ENCODE data around the gene B3GALNT2. TPM values are rescaled to one million over a fixed set of nuclear protein-coding genes. Genes with fewer than 3 reads are reported as not detected.

Gene B3GALNT2
- total RNA-seq, 2 experiments from 2014 or later: 10.6 to 10.7 TPM

DNA sequence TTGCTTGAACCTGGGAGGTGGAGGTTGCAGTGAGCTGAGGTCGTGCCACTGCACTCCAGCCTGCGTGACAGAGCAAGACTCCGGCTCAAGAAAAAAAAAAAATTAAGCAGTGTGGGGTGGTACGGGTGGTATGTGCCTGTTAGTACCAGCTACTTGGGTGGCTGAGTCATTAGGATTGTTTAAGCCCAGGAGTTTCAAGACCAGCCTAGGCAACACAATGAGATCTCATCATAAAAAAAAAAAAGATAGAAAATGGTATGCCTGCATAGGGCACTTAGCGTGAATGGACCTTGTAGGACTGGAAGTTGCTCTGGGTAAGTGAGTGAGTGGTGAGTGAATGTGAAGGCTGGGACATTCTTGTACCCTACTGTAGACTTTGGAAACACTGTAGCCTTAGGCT is 100.1 kb downstream of the B3GALNT2 start:
- DNase-seq: no peak
- Mint-ChIP-seq H3K4me3 (no peak overlapping the region), H3K4me1 (peaks cover 1% of the 10 kb centered on the region), H3K27me3 (no peaks in the 10 kb centered on the region), H3K9me3 (no peaks in the 10 kb centered on the region), H3K27ac (no peak overlapping the region), H3K36me3 (peaks cover 5% of the 10 kb centered on the region)
- POLR2A ChIA-PET: no interaction called here
- no peak for ATAC-seq (ENCODE audit: low read depth)

DNA sequence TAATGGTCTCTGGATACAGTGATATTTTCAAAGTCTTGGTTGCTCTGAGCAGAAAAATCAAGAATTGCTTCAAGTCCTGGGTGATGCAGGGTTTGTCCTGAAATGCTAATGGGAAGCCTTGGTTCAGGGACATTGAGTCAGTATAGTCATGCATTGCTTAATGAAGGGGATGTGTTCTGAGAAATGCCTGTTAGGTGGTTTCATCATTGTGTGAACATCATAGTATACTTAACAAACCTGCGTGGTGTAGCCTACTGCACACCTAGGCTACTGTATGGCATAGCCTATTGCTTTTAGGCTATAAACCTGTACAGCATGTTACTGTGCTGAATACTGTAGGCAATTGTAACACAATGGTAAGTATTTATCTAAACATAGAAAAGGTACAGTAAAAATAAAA is 100.7 kb downstream of the B3GALNT2 start:
- Mint-ChIP-seq H3K4me3 (no peak overlapping the region), H3K27me3 (no peaks in the 10 kb centered on the region), H3K9me3 (no peaks in the 10 kb centered on the region), H3K36me3 (peaks cover 5% of the 10 kb centered on the region), H3K27ac (no peak overlapping the region), H3K4me1 (peaks cover 1% of the 10 kb centered on the region)
- ATAC-seq (ENCODE audit: low read depth) (no peak), DNase-seq (no peak)
- POLR2A ChIA-PET: no interaction called here

DNA sequence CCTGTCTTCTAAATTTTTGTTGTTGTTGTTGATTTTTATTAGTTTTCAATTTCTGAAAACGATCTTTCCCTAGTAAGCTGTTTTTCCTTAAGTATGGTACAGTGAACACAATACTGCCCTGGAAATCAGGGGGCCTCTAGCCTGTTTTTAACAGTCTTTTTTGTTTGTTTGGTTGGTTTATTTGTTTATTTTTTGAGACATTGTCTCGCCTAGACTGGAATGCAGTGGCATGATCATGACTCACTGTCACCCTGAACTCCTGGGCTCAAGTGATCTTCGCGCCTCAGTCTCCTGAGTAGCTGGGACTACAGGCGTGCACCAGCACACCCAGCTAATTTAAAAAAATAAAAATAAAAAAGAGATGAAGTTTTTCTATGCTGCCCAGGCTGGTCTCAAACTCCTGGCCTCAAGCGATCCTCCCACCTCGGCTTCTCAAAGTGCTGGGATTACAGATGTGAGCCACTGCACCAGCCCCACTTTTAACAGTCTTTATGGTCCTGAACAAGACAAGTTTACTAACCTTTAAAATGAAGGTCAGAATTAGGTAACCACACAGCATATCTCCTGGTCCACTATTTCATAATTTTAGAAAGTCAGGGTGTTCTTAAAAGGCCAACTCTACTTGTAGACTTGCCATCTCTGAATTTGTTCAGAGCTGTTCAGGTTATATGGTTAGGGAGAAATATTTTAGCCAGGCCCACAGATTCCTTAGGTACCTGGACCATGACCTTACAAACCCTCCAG is 101.6 kb downstream of the B3GALNT2 start:
- Mint-ChIP-seq H3K36me3 (peaks cover 5% of the 10 kb centered on the region), H3K27ac (no peak overlapping the region), H3K9me3 (no peaks in the 10 kb centered on the region), H3K4me1 (peaks cover 1% of the 10 kb centered on the region), H3K27me3 (no peaks in the 10 kb centered on the region), H3K4me3 (no peak overlapping the region)
- ATAC-seq (ENCODE audit: low read depth) (no peak), DNase-seq (no peak)
- POLR2A ChIA-PET: no interaction called here

DNA sequence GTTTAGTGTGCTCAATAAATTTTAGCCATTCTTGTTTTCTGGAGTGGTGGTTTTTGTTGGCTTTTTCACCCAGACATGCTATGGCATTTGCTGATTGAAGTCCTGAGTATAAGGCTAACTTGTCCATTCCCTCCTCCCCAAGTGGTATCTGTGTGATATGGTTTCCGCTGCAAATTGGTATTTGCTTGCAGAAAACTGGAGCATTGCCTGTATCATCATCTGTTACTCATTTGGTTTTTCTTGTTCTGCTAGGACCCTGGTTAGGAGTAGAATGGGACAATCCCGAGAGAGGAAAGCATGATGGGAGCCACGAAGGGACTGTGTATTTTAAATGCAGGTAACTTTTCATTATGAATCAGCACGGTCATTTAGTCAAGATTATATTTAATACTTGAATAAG is 103.0 kb downstream of the B3GALNT2 start:
- H3K36me3 Mint-ChIP-seq: peaks cover 5% of the 10 kb centered on the region
- H3K4me3 Mint-ChIP-seq: no peak overlapping the region
- ATAC-seq (ENCODE audit: low read depth) (no peak), DNase-seq (no peak)
- peaks cover 1% of the 10 kb centered on the region for H3K4me1 Mint-ChIP-seq
- H3K9me3 Mint-ChIP-seq: no peaks in the 10 kb centered on the region
- POLR2A ChIA-PET: no interaction called here
- H3K27me3 Mint-ChIP-seq: no peaks in the 10 kb centered on the region
- H3K27ac Mint-ChIP-seq: no peak overlapping the region

Other genes starting within 250 kb of the B3GALNT2 start
- gene ARID4B, start 176.3 kb downstream of the B3GALNT2 start, total RNA-seq: 10 to 100 TPM; 62.3 to 66.6 TPM
- 10 to 100 TPM; 31.9 to 34.9 TPM for gene GGPS1, start 175.9 kb downstream of the B3GALNT2 start, total RNA-seq
- gene TBCE, start 137.0 kb downstream of the B3GALNT2 start, total RNA-seq: 10 to 100 TPM; 29.8 to 30.3 TPM
- not detected for gene GNG4, start 145.3 kb upstream of the B3GALNT2 start, total RNA-seq